Keratinocyte (primary cell): ENCODE data around the gene FBXO9. TPM values are rescaled to one million over a fixed set of nuclear protein-coding genes. Genes with fewer than 3 reads are reported as not detected.

ENCODE experiments used
- DNase-seq: peaks from one replicate; pipeline ENCODE4 v3.0.0-alpha.2; 2011; ENCODE audit warnings: low read depth, missing footprints, low spot score
- FAIRE-seq: peaks from 2 replicates; lab custom pipeline; 2011; peaks lifted over from hg19 to GRCh38; lab: Jason Lieb, UNC
- H2AFZ ChIP-seq: 2 replicates; pipeline ENCODE4 v1.6.0; 2012; ENCODE audit warnings: low read length, control low read depth, inconsistent platforms; ENCODE audit not compliant: control insufficient read depth
- H3K27ac ChIP-seq: 2 replicates; pipeline ENCODE4 v1.5.1; 2011; ENCODE audit warnings: low read length; ENCODE audit not compliant: control insufficient read depth, insufficient read depth
- H3K27me3 ChIP-seq: 3 replicates; pipeline ENCODE4 v1.6.0; 2011; ENCODE audit warnings: low read length; ENCODE audit not compliant: control insufficient read depth, insufficient read depth; ENCODE audit errors: extremely low read depth
- H3K36me3 ChIP-seq, 2 experiments: 2 replicates in 1 of 2; 3 replicates in 1 of 2; pipeline ENCODE4 v1.5.1; 2011; ENCODE audit warnings: low read length in 2 of 2, mild to moderate bottlenecking in 1 of 2; ENCODE audit not compliant: control insufficient read depth in 2 of 2, insufficient read depth in 2 of 2; ENCODE audit errors: extremely low read depth in 1 of 2
- H3K4me1 ChIP-seq: 3 replicates; pipeline ENCODE4 v1.5.1; 2011; ENCODE audit warnings: low read length; ENCODE audit not compliant: control insufficient read depth, insufficient read depth; ENCODE audit errors: extremely low read depth
- H3K4me2 ChIP-seq: 3 replicates; pipeline ENCODE4 v1.6.0; 2011; ENCODE audit warnings: low read depth, low read length; ENCODE audit not compliant: control insufficient read depth, insufficient read depth; ENCODE audit errors: extremely low read depth
- H3K4me3 ChIP-seq, 3 experiments: fragments of 200-600 bp in 1 of 3; sonication (generic) in 1 of 3; 2 replicates in 2 of 3; 3 replicates in 1 of 3; pipeline ENCODE4 v1.5.1; 2011 to 2016; ENCODE audit warnings: low read length in 3 of 3, mild to moderate bottlenecking in 3 of 3, control low read depth in 2 of 3, inconsistent platforms in 1 of 3, low read depth in 1 of 3, mixed read lengths in 1 of 3, mixed run types in 1 of 3, moderate library complexity in 1 of 3; ENCODE audit not compliant: control insufficient read depth in 2 of 3, insufficient read depth in 2 of 3; ENCODE audit errors: extremely low read depth in 1 of 3
- H3K79me2 ChIP-seq: 2 replicates; pipeline ENCODE4 v1.6.0; 2012; ENCODE audit warnings: low read length; ENCODE audit not compliant: control insufficient read depth, insufficient read depth
- H3K9ac ChIP-seq: 3 replicates; pipeline ENCODE4 v1.6.0; 2011; ENCODE audit warnings: low read length; ENCODE audit not compliant: control insufficient read depth, insufficient read depth; ENCODE audit errors: extremely low read depth
- H3K9me1 ChIP-seq: 3 replicates; pipeline ENCODE4 v1.6.0; 2011; ENCODE audit warnings: low read length; ENCODE audit not compliant: control insufficient read depth, insufficient read depth; ENCODE audit errors: extremely low read depth
- H3K9me3 ChIP-seq: 2 replicates; pipeline ENCODE4 v1.5.1; 2012; ENCODE audit warnings: low read depth, low read length; ENCODE audit not compliant: control insufficient read depth
- H4K20me1 ChIP-seq: 3 replicates; pipeline ENCODE4 v1.6.0; 2011; ENCODE audit warnings: low read length; ENCODE audit not compliant: control insufficient read depth, insufficient read depth; ENCODE audit errors: extremely low read depth
- EZH2 ChIP-seq: IDR thresholded peaks from one replicate; pipeline ENCODE4 v1.6.1; 2012; ENCODE audit warnings: inconsistent platforms, mild to moderate bottlenecking, low read length, moderate library complexity
- dilution Hi-C: fragments of 300-500 bp; cut with MboI; formaldehyde crosslinking; loops from one replicate; pipeline ENCODE4 v1.7.0; 2020; ENCODE audit warnings: low sequenced_read_pairs; ENCODE audit not compliant: extremely low pct_ligation_motif_present
- polyA plus RNA-seq, 5 experiments: library from polyadenylated mRNA; depleted of rRNA in 3 of 5; stranded (reverse) in 3 of 5; stranded (forward) in 1 of 5; unstranded in 1 of 5; fragments of >200 nt; gene quantifications; 1 replicate in 1 of 5; 2 replicates in 3 of 5; 3 replicates in 1 of 5; pipeline versions ENCODE4 v1.2.1 to v1.2.3, GENCODE V29; 2011 to 2012; ENCODE audit warnings: missing spikeins in 2 of 5, low read depth in 1 of 5, low replicate concordance in 1 of 5
- TF ChIP-seq, protein P1 (sequence below), 3 experiments: IDR thresholded peaks in 1 of 3; conservative IDR thresholded peaks in 1 of 3; optimal IDR thresholded peaks in 1 of 3; 2 replicates in 2 of 3; 3 replicates in 1 of 3; pipeline versions ENCODE3 to v1.5.1; 2011; ENCODE audit warnings: low read length in 3 of 3, mild to moderate bottlenecking in 3 of 3, moderate library complexity in 2 of 3, control low read depth in 1 of 3, inconsistent platforms in 1 of 3; ENCODE audit not compliant: insufficient read depth in 2 of 3; ENCODE audit errors: extremely low read depth in 1 of 3

Gene FBXO9
- polyA plus RNA-seq, 1 donor (not counting 4 experiments of a cell fraction or from before 2014, with no cell fraction given): 71.8 TPM

DNA sequence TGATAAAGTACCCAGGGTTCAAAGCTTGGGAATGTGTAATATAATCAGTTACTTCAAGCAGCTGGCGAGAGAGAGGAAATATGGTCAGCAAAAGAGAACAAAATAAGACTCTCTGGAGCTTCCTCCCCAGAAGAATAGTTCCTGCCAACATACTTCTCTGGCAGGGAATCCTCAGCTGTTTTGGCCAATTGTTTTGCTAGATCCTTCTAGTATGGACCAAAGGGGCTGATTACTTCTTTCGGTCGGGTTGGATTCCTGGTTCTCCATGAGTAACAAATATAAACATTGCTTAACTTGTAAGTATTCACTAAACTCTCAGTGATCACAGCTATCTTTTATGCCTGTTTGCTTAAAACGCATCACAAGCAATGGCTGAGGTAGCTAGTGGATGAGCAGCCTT, 31.4 kb upstream of the FBXO9 start:
- no peak for DNase-seq
- H3K36me3 ChIP-seq: no peaks in the 10 kb centered on the region
- no peaks in the 10 kb centered on the region for H4K20me1 ChIP-seq
- H3K9me3 ChIP-seq: no peaks in the 10 kb centered on the region
- no peaks in the 10 kb centered on the region for H3K79me2 ChIP-seq
- no peaks in the 10 kb centered on the region for H3K9me1 ChIP-seq
- no peak for FAIRE-seq
- H3K9ac ChIP-seq: no peak overlapping the region
- no peak overlapping the region for H3K4me2 ChIP-seq
- H3K27ac ChIP-seq: no peak overlapping the region
- no peak overlapping the region for H3K4me3 ChIP-seq
- TF ChIP-seq, protein P1, sequence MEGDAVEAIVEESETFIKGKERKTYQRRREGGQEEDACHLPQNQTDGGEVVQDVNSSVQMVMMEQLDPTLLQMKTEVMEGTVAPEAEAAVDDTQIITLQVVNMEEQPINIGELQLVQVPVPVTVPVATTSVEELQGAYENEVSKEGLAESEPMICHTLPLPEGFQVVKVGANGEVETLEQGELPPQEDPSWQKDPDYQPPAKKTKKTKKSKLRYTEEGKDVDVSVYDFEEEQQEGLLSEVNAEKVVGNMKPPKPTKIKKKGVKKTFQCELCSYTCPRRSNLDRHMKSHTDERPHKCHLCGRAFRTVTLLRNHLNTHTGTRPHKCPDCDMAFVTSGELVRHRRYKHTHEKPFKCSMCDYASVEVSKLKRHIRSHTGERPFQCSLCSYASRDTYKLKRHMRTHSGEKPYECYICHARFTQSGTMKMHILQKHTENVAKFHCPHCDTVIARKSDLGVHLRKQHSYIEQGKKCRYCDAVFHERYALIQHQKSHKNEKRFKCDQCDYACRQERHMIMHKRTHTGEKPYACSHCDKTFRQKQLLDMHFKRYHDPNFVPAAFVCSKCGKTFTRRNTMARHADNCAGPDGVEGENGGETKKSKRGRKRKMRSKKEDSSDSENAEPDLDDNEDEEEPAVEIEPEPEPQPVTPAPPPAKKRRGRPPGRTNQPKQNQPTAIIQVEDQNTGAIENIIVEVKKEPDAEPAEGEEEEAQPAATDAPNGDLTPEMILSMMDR (optimal IDR thresholded peaks at IDR 0.05 in 1 of 3, IDR thresholded peaks at IDR 0.05 in 1 of 3, conservative IDR thresholded peaks at IDR 0.05 in 1 of 3; ENCODE audit: extremely low read depth in 1 of 3, insufficient read depth in 2 of 3, low read length in 3 of 3): no peak
- TF ChIP-seq EZH2: no peak
- dilution Hi-C loops: no loop called here
- no peaks in the 10 kb centered on the region for H3K27me3 ChIP-seq
- H2AFZ ChIP-seq: no peak overlapping the region
- peaks cover 3% of the 10 kb centered on the region for H3K4me1 ChIP-seq

DNA sequence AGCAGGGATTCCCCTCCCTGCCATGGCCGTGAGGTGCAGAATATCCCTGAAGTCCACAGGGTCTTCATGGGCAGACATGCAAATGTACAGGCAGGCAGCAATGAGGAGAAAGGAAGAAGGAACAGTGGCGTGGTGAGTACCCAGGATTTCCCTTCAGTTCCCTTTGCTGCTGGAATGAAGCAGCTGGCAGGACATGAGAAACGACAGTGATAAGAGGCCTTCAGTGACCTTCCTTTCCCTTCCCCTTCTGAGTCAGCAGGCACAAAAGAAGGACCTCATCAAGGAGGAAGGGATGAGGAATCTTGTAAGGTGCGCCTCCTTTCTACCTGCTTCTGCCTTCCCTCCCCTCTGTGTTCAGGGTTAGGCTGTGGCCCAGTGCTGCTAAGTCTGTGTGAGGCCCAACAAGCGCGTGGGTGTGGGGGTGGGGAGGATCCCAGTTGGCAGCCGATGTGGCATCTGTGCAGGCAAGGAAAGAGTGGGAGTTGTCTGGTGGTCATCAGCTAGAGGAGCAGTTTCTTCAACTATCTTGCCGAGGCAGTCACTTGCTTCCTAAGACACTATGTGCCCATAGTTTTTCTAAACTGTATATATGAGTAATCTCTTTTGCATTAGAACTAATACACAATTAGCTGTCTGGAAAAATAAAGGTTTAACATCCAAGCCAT, 29.5 kb upstream of the FBXO9 start:
- Histone ChIP-seq H2AFZ (no peak overlapping the region), H3K4me1 (no peaks in the 10 kb centered on the region), H3K36me3 (no peaks in the 10 kb centered on the region), H3K4me2 (no peak overlapping the region), H3K27me3 (no peaks in the 10 kb centered on the region), H3K9me3 (no peaks in the 10 kb centered on the region), H3K79me2 (no peaks in the 10 kb centered on the region), H4K20me1 (no peaks in the 10 kb centered on the region), H3K9me1 (no peaks in the 10 kb centered on the region), H3K27ac (no peak overlapping the region), H3K9ac (no peak overlapping the region), H3K4me3 (no peak overlapping the region)
- FAIRE-seq (no peak), DNase-seq (no peak)
- TF ChIP-seq EZH2: no peak
- TF ChIP-seq, protein P1 (optimal IDR thresholded peaks at IDR 0.05 in 1 of 3, IDR thresholded peaks at IDR 0.05 in 1 of 3, conservative IDR thresholded peaks at IDR 0.05 in 1 of 3; ENCODE audit: extremely low read depth in 1 of 3, insufficient read depth in 2 of 3, low read length in 3 of 3): no peak
- dilution Hi-C loops: no loop called here
